ENCODE data around the gene RTN1. TPM values are rescaled to one million over a fixed set of nuclear protein-coding genes. Genes with fewer than 3 reads are reported as not detected.

The RTN1 gene
- polyA plus RNA-seq, 3 donors = 3.6 to 50.3 (median 6.2) TPM

DNA sequence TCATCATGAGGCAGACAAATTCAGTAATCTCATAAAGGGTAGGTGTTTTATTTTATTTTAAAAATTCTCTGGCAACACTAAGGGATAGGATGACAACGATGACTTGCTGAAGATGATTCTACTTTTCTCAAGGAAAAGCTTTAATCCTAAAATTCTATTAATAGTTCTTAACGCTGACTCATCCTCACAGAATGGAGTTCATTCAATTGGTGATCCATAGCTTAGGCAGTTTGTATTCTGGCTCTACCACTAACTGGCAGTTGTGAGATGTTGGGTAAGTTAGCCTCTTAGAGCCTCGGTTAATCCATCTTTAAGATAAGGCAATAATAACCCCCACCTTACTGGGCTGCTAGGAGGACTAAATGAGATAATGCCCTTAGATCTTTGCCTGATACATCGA, 116.3 kb downstream of the RTN1 start:
- 77 to 80% (median 77%) methylated on average over 4 of the region's 4 CpGs for WGBS, 3 donors

DNA sequence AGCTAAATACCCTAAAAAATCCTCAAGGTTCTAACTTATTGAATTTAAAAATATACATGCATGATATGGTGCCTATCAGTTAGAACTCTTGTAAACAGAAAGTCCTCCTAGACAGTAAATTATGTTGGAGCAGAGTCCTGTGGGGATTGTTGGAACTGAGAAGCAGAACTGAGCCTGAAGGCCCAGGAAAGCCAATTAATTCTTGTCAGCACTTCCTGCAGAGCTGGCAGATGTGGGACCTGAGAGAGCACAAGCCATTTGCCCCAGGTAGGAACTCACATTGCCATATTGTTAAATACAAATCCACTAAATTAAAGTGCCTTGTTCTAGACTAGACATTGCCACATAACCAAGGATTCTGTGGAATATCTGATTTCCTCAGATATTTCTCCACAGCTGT, 117.1 kb downstream of the RTN1 start:
- no peak overlapping the region for H3K27ac ChIP-seq (ENCODE audit: low read depth, low read length)

More for the DNA sequence above, 116.3 kb downstream of the RTN1 start:
- no peak overlapping the region for H3K27ac ChIP-seq (ENCODE audit: low read depth, low read length)

DNA sequence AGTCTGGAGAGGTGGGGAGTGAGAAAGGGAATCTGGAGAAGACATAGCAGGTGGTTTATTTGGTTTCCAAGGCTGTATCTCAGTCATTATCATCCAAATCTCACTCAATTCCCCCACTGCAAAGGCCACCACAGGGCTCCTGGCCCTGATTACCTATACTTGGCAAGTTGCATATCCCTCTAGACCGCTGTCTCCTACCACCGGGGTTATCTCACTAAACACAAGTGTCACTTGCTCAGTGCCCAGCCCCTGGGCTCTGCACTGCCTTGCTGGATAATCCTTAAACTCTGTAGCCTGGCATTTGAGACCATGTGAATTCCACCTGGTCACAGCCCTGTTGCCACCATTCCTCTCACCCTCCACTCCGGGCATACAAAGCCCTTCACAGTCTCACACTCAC, 119.0 kb downstream of the RTN1 start:
- WGBS, 3 donors = 88 to 91% (median 91%) methylated on average over 3 of the region's 3 CpGs
- H3K27ac ChIP-seq (ENCODE audit: low read depth, low read length) = no peak overlapping the region

DNA sequence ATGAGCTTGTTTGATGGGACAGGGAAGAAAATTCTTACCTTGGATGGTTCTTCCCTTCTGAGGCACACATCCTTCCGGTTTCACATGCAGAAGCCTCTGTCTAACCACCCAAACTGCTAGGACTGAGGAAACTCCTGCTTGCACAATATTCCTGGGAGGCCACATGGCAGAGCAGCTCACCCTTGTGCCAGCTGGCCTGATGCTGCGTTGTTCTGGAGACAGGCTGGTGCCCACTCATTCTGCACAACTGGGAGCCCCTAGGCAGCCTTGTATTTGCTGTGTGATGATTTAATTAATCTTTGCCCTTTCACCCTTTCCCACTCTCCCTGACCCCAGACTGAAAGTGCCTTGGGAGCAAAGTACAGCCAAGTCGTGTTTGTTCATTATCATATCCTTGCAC, 130.8 kb downstream of the RTN1 start:
- no peak overlapping the region for H3K27ac ChIP-seq (ENCODE audit: low read depth, low read length)
- 52 to 69% (median 63%) methylated on average over 3 of the region's 3 CpGs for WGBS, 3 donors

DNA sequence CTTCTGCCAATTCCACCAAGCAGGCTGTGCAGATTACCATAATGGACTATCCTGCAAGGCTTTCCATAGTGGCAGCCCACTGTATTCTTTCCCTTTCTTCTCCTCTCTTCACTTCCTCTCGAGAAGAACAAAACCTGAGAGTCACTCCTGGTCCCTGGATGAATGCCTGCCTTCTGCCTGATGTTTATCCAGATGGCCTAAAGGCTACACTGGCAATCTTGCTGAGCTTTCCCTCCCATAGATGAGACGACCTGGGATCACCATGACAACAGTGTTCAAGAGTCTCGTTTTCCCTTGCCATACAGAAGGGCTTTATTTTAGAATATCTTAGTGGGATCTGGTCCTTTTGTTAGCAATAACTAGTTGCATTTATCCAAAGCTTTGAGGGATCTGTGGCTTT, 142.3 kb downstream of the RTN1 start:
- WGBS, 3 donors = 30 to 47% (median 36%) methylated on average over 3 of the region's 3 CpGs
- no peak overlapping the region for H3K27ac ChIP-seq (ENCODE audit: low read depth, low read length)

DNA sequence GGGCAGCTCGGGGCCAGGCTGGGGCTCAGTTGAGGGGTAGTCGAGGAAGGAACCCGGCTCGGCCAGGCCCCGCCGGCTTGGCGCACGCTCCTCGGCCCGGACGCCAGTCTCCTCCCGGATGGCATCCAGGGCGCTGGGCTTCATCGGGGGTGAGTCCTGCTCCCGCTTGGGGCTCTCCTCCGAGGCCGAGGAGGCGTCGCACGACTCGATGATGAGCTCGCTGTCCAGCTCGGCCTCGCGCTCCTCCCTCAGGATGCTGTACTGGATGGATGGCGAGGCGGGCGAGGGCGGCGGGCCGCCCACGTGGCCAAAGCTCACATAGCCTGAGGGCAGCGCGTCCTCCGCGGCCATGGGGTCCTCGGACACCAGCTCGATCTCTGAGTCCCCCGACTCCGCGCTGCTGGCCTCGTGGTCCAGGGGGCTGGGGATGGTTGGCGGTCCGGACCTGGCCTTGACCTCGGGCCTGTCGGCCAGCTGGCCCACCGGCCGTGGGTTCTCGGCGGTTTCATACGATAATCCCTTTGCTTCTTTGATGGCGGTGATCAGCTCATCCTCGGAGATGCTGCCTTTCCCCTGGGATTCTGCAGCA, 143.4 kb downstream of the RTN1 start:
- 95 to 98% (median 97%) methylated on average over 52 to 53 of the region's 53 CpGs for WGBS, 3 donors
- no peak overlapping the region for H3K27ac ChIP-seq (ENCODE audit: low read depth, low read length)

DNA sequence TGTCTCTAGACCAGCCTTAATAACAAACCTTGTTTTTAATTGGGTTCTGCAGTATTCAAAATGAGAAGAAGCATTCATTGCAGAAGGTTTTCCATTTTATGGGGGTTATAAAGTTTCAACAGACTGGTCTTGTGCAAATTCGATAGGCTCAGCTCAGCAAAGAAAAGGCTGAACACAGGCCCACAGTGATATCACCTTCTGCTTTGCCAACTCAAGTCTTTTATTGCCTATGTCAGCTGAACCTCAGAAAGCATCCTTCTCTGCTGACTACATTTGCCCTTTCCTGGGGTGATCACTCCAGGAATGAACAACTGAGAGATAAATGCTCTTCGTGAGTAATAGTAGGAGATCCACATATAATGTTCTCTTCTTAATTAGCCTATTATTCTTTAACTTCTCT, 159.5 kb downstream of the RTN1 start:
- no peak overlapping the region for H3K27ac ChIP-seq (ENCODE audit: low read depth, low read length)
- 57 to 67% (median 58%) methylated on average over 2 of the region's 2 CpGs for WGBS, 3 donors

DNA sequence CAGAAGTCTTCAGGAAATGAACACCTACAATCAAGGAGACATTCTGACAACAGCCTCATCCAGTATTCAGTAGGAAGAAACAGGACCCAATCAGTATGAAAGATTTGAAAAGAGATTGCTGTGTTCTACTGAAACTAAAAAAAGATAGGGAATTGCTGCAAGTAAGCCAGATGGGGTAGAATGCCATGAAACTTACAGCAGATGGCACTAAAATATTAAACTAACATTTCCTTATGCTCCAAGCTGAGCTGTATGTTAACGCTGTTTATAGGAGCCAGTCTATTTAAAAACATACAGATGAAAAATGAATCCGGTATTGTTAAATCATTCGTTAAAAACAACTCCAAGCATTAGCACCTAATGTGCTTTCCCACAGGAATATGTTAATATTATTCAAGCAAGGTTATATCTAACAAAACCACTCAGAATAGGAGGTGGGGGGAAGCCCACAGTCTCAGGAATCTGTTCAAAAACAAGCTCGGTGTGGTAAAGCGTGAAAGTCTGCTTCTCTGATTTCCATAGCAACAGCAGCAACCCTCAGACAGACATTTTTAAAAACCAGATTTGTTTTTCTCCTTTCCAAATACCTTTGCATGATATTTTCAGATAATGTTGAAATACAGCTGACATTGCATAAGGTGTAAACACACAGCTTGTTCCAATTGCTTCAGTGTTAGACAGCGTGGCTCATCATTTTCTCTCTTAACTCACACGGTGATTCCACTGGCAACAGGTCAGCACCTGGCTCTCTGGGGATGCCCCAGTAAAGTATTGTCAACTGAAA, 162.6 kb downstream of the RTN1 start:
- WGBS, 3 donors = 36 to 51% (median 46%) methylated on average over 7 of the region's 7 CpGs
- H3K27ac ChIP-seq (ENCODE audit: low read depth, low read length) = no peak overlapping the region

DNA sequence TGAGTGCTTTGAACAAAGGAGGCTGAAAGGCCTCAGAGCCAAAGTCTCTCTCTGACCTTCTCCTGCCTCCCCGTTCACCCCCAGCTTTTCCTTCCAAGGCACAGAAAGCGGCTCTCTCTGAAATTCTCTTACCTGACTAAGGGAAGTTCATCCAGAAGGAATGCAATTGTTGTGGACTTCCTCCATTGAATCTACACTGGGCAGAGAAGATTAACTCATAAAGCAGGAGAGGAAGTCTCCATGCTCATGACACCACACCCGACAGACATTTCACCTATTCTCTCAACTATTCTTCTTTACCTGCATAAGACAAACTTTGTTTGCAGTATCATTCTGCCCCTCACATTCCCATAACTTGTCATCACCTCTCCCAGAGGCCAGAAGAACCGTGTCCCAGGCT, 164.7 kb downstream of the RTN1 start:
- WGBS, 3 donors = 70 to 78% (median 77%) methylated on average over 4 of the region's 4 CpGs
- no peak overlapping the region for H3K27ac ChIP-seq (ENCODE audit: low read depth, low read length)

DNA sequence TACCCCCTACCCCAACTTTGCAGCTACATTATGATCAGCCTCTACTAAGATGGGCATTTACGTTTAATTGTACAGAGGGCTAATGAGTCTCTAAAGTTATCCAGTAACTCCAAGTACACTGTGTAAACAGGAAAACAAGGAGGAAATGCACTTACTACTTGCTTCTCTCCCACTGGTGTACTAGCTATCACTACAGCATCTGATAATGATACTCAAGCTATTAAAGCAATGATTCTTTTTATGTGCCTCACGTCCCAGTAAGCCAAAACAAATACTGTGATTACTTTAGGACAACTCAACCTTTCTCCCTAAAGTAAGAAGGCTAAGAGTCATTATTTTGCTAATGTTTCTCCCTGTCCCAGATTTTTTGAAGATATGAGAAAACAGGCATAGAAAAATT, 165.3 kb downstream of the RTN1 start:
- 20 to 68% (median 61%) methylated on average over 2 of the region's 2 CpGs for WGBS, 3 donors

DNA sequence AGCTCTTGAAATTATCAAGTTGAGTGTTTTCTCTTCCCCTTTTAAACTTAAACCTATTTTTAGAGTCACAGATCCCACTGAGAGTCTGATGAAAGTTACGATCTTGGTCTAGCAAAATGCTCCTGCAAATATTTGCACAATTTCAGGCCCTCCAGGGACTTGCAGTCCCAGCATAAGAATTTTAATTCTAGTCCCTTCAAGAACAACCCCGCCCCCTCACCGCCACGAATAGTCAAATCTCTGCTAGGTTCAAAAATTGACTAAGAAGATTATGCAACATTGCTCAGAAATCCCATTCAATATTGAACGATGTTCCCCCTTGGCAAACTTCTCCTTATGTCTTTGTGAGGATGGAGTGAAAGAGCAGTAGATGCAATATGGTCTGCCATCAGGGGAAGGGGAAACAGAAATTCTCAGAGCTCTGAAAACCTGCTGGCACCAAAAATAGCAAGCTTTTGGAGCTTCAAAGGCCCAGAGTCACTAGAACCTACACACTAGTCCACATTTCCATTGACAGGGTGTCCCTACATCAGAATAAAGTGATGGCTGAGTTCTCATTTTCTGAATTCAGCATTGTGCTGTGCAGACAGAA, 166.4 kb downstream of the RTN1 start:
- H3K27ac ChIP-seq (ENCODE audit: low read depth, low read length) = no peak overlapping the region
- 52 to 79% (median 58%) methylated on average over 5 of the region's 5 CpGs for WGBS, 3 donors

More for the DNA sequence above, 165.3 kb downstream of the RTN1 start:
- no peak overlapping the region for H3K27ac ChIP-seq (ENCODE audit: low read depth, low read length)

DNA sequence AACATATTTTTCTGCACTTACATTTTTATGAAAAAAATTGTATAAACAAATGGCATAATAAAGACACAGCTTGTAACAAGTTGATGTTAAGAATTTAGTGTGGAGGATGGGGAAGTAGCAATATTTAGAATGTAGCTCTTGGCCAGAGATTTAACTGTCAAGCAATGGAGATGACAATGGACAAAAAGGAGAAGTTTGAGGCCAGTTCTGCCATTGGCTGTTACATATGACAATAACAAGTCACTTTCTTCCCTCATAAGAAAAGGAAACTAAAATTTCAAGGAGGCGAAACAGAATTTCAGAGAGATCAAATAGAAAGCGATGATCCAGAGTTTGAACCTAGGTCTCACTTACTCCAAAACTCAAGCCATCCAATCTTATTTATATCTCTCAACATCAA, 171.1 kb downstream of the RTN1 start:
- 79 to 91% (median 87%) methylated on average over 2 of the region's 2 CpGs for WGBS, 3 donors
- no peak overlapping the region for H3K27ac ChIP-seq (ENCODE audit: low read depth, low read length)

DNA sequence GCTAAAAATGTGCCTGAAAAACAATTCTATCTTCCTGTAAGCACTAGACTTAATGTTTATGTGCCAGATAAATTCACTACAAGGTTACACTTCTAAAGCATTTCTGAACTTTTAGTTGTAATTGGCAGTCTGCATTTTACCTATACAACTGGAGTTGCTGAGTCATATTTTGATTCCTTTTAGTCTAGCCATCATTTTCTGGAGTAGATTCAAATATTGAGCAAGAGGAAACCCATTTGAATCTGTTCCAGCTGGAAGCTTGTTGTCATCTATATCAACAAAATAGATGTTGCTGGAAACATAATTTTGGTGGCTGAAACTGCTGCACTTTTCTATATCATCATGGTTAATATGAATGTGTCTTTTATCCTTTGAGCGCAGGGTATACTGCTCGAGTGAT, 171.8 kb downstream of the RTN1 start:
- no peak overlapping the region for H3K27ac ChIP-seq (ENCODE audit: low read depth, low read length)
- WGBS, 3 donors = 84 to 87% (median 85%) methylated on average over 2 of the region's 2 CpGs

DNA sequence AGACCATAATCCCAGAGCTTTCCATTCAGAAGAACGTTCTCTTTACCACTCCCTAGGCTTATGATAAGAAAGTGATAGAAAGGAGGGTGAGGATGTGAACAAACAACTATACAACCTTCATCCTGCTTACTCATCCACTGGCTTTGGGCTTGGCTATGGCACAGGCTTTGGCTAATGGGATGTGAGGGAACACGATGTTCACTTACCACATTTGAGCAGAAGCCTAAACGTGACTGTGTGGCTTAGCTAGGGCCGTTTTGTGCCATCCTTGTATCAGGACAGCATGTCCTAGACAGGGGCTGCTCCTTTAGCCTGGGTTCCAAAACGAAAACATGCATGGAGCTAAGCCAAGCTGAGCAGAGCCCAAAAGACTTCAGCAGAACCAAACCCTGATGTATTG, 175.4 kb downstream of the RTN1 start:
- H3K27ac ChIP-seq (ENCODE audit: low read depth, low read length) = no peak overlapping the region
- WGBS, 3 donors = 49 to 69% (median 60%) methylated on average over 5 of the region's 5 CpGs

DNA sequence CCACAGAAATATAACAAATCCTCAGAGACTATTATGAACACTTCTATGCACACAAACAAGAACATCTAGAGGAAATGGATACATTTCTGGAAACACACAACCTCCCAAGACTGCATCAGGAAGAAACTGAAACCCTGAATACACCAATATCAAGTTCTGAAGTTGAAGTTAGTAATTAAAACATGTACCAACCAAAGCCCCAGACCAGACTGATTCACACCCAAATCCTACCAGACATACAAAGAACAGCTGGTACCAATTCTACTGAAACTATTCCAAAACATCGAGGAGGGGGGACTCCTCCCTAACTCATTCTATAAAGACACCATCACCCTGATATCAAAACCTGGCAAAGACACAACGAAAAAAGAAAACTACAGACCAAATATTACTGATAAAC, 179.3 kb downstream of the RTN1 start:
- 37 to 75% (median 46%) methylated on average over 2 of the region's 2 CpGs for WGBS, 3 donors
- H3K27ac ChIP-seq (ENCODE audit: low read depth, low read length) = no peak overlapping the region

DNA sequence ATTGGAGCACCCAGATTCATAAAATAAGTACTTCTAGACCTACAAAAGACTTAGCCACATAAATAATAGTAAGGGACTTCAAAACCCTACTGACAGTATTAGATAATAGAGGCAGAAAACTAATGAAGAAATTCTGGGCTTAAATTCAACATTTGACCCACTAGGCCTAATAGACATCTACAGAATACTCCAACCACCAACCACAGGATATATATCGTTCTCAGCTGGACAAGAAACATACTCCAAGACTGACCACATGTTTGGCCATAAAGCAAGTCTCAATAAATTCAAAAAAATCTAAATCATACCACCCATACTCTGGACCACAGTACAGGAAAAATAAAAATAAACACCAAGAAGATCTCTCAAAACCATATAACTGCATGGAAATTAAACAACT, 180.2 kb downstream of the RTN1 start:
- WGBS, 3 donors = 27 to 79% (median 33%) methylated on average over 1 of the region's 1 CpG
- no peak overlapping the region for H3K27ac ChIP-seq (ENCODE audit: low read depth, low read length)

DNA sequence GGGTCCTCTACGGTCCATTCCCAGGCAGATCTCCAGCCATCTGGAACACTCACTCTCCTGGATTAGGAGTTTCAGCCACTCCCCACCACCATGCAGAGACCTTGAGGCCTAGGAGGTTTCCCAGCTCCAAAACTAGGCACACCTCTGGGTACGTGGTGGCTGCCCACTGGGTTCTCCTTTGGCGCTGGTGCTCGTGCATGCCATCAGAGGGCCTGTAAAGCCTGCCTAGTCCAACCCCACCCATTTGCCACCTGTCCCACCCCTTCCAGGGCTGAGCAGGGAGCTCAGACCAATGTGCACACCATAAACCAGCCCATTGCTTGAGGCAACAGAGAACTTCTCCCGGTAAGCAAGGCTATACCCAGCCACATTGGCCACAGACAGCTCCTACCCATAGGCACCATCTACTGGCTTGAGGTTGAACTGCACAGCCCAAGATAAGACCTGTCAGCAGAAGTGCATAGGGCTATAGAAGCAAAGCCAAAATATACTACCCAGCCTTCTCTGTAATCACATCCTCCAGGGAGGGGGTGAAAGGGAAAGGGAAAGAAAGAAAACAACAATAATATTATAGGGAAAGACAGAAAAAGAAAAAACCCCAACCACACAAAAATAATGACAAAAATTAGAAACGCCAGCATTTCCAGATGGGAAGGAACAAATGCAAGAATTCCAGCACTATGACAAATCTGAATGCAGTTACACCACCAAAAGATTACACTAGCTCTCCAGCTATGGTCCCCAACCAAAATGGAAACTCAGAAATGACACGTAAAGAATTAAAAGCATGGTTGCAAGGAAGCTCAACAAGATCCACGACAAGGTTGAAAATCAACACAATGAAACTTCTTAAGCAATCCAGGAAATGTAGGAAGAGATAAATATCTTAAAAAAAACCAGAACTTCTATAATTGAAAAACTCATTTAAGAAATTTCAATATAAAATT, 182.1 kb downstream of the RTN1 start:
- H3K27ac ChIP-seq (ENCODE audit: low read depth, low read length) = no peak overlapping the region
- WGBS, 3 donors = 71 to 78% (median 73%) methylated on average over 8 of the region's 8 CpGs

DNA sequence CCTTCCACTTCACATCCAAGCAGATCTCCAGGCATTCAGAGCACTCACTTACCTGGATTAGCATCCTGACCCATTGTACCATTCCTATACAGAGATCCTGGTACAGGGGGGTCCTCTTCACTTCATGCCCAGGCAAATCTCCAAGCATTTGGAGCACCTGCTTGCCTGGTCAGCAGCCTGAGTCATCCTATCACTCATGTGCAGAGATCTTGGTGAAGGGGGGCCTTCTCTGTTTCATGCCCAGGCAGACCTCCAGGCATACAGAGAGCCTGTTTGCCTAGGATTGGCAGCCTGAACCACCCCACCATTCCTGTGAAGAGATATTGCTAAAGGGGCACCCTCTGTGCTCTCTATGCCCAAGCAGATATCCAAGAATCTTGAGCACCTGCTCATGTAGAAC, 182.9 kb downstream of the RTN1 start:
- H3K27ac ChIP-seq (ENCODE audit: low read depth, low read length) = no peak overlapping the region

DNA sequence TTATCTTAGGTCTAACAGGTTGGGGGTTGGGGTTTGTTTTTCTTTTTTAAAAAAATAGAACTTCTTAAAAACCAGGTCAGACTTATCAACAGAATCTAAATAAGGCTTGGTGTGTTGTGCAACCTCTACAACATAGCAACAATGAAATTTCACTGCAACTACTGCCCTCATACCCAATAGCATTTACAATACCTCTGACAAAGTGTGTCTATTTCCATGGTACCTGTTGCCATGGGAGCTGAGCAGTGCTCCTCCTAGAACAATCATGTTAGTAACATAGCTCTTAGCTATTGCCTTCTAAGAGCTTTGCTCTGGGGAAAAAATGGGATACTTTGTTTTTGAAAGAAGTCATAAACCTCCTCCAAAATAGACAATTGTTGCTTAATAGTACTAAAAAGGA, 190.7 kb downstream of the RTN1 start:
- no peak overlapping the region for H3K27ac ChIP-seq (ENCODE audit: low read depth, low read length)
